LNCAP (cell line): ENCODE data around the gene DNAJC18.

Source experiments
- CTCF ChIP-seq: fragments of 450-650 bp; IDR thresholded peaks from 2 replicates; pipeline ENCODE4 v1.5.1; 2017; ENCODE audit warnings: mild to moderate bottlenecking

DNAJC18 gene

DNA sequence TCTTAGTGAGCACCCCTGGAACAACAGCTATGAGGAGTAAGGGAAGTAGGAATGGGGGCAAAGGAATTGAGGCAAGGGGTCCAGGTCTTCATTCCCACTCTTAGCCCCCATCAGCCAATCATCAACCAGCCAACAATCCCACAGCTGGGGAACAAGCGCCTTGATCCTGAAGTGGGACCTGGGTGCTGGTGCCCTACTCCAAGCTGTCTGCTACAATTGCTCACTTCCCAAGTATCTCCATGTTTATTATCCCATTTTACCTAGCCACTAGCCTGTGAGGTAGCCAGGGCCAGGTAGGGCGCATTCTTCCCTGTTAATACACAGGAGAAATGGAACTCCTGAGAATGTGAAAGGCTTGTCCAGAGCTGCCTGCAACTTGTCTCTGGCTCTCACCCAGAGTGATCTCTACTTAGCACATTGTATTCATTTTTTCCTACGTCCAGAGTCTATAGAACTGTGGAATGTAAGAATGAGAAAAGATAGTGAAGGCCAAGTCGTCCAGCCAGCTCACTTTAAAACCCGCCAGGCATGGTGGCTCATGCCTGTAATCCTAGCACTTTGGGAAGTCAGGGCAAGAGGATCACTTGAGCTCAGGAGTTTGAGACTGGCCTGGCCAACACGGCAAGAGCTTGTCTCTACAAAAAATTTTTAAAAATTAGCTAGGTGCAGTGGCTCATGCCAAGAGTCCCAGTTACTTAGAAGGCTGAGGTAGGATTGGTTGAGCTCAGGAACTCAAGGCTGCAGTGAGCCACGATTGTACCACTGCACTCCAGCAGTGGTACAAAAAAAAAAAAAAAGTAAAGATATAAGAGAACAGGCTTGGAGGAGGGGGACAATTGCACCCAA, 6.2 kb upstream of the DNAJC18 start:
- no peak for TF ChIP-seq CTCF

DNA sequence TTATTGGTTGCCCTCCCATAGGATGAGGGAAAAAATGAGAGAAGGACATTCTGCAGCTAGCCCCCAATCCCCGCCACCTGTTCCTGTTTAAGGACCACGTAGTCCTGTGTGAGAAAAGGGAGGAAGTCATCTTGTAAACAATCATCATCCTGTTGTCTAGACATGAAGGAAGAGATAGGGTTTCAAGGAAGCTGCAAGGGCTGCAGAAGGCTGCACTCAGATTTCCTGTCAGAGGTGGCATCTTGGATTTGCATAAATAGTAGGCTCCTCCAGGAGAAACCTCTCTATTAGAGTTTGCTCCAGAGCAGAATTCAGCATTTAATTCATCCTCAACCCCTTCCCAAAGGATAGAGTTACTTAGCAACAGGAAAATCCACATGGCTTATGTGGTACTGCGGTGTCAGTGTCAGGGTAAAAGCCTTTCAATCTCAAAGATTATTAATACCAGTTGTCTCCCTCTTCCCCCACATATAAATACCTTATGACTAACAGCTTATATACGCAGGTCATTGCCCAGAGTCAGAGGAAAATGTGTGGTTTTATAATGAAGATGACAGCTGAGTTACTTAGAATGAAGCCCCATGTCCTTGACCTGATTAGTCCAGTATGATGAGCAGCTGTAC, 4.6 kb upstream of the DNAJC18 start:
- TF ChIP-seq CTCF = no peak

- TF ChIP-seq CTCF = no peak
Measured at GRCh38 chr5:139438707-139439012, 665 bp downstream of the DNAJC18 start.

- no peak for TF ChIP-seq CTCF
Measured at GRCh38 chr5:139435676-139436075, 3.6 kb downstream of the DNAJC18 start.

DNA sequence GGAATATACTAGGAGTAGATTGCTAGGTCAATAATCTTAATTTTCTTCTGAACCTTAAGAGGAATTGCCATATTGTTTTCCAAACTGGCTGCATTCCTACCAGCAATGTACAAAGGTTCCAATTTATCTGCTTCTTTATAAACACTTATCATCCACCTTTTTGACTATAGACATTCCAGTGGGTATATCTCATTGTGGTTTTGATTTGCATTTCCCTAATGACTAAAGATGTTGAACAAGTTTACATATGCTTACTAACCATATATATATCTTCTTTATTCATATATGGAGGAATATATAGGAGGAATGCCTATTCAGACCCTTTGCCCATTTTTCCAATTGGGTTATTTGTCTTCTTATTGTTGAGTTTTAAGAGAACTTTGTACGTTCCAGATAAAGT, 7.6 kb downstream of the DNAJC18 start:
- no peak for TF ChIP-seq CTCF

DNA sequence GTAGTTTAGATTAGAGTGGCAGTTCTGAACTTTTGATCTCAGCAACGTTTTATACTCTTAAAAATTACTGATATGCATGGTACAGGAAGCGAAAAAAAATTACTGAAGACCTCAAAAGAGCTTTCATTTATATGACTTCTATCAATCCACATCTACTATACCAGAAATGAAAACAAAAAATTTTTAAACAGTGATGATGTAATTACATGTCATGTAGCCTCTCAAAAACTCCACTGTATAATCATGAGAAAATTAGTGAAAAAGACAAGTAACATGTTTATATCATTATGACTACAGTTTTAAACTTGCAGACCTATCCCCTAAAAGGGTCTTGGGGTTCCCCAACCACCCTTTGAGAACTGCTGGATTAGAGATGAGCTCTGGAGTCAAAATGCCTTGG, 9.3 kb downstream of the DNAJC18 start:
- TF ChIP-seq CTCF = no peak

DNA sequence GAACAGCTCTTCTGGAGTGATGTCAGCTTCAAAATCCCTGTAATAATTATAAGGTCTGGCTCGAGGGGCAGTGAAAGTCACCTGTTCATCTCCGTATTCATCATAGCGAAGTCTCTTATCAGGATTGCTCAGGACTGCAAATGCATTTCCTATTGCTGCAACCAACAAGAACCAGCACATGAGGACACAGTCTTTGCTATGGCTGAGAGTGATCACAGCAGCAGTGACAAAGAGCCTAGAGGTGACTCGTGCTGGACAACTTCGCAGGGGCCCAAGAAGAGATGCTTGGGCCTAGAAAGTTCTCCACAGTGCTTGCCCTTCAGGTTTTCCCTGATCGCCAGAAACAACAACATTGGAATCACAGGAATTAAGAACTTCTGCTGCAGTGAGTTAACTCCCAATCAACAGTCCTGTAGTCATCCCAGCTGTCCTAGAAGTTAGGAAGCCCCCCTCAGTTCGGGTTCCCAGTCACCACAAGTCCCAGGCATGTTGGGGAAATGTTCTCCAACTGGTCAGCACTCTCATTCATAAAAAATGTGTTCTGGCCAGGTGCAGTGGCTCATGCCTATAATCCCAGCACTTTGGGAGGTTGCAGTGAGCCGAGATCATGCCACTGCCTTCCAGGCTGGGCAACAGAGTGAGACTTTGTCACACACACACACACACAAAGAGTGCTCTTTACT, 13.0 kb downstream of the DNAJC18 start:
- no peak for TF ChIP-seq CTCF
